GM18861 (cell line): ENCODE measurements around the gene FZD2.
"Not testable (repeated sequence)": the region's sequence is repeated elsewhere in the genome, so short reads cannot be mapped to it uniquely, and the experiment has no call there.

Experiments
- ATAC-seq: cut with Tn5 transposase; IDR thresholded peaks from one replicate; pipeline ENCODE4 v1.9.1; 2021; ENCODE audit not compliant: unreplicated experiment

FZD2 gene

DNA sequence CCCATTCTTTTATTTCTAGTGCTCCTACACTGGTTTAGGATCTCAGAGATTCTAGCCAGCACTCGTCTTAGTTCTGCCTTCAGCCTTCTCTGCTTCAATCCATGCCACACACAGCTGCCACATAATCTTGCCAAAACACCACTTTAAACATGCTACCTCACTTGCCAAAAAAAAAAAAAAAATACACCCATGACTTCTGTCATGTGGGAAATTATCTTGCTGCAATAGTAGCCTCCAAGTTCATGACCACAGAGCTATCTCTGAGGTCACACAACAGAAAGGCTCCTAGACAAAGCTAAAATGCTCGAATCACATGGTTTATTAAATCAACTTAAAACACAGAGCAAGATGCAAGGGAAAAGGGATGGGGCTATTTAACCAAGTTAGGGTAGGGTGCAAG is 18.1 kb downstream of the FZD2 start:
- ATAC-seq, result no peak

DNA sequence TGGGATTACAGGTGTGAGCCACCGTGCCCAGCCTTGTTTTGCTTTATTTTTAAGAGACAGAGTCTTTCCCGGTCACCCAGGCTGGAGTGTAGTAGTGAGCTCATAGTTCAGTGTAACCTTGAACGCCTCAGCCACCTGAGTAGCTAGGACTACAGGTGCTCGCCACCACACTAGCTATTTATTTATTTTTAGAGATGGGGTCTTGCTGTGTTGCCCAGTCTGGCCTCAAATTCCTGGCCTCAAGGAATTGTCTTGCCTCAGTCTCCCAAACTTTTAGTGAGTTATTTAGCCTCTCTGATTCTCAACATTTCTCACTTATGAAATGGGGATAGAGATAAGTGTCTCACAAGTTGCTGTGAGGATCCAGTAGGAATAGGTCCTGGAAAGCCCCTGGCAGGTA is 21.7 kb downstream of the FZD2 start:
- no peak for ATAC-seq

DNA sequence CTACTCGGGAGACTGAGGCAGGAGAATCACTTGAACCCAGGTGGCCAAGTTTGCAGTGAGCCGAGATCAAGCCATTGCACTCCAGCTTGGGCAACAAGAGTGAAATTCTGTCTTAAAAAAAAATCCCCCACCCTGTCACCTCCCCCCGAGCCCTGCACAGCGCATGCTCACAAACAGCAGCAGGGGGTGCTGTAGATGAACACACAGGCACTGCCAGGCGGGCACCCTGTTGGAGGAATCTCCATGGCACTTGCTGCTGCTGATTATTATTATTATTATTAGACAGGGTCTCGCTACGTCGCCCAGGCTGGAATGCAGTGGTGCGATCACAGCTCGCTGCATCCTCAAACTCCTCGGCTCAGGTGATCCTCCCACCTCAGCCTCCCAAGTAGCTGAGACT is 24.6 kb downstream of the FZD2 start:
- no peak for ATAC-seq

DNA sequence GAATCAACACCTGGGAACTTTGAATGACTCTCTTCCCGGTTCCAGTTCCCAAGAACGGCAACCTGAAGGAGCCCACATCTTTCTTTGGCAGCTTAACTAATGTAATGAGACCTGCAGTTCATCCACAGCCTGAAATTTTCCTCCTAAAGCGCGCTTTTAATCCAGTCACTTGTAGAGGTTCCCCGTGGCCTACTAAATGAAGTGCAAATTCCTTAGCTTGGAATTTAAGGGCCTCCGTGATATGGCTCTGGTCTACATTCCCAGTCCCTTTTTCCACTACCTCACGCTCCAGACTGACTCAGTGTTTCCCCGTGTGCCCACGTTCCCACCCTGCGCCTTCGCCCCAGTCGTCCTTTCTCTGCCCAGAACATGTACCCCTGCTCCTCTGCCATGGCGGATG is 27.2 kb downstream of the FZD2 start:
- no peak for ATAC-seq

DNA sequence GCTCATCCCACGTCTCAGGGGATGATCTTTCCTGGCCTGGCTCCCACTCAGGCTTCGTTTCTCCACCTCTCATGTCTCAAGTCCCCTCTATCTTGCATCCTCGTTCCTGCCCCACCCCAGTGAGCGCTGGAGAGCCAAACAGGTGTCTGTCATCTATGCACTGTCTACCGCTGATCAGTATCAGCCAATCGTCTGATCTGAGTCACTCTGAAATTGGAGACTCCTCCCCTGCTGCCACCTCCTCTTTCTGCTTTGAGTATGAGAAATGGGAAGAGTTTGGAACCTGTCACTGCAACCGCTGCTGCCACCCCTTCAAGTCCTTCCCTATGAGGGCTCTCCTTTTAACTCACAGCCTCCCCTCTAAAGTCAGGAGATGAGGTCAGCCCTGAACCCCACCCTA is 28.0 kb downstream of the FZD2 start:
- no peak for ATAC-seq

DNA sequence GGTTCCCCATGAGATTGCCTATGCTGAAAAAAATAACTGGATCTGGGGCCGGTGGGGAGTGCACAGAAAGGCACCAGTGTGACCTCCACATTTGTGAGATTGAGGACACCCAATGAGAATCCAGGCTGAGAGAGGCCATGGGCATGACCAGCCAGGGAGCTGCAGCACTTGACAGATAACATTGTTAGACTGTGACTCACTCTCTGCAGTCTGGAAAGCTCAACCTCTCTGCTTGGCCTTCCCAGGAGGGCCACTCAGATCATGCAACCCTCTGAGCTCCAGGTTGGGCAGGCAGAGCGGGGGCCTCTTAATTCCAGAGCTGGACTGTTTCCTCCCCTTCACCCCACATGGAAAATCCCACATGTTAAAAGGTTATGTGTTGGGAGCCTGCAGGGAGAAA is 30.1 kb downstream of the FZD2 start:
- no peak for ATAC-seq

DNA sequence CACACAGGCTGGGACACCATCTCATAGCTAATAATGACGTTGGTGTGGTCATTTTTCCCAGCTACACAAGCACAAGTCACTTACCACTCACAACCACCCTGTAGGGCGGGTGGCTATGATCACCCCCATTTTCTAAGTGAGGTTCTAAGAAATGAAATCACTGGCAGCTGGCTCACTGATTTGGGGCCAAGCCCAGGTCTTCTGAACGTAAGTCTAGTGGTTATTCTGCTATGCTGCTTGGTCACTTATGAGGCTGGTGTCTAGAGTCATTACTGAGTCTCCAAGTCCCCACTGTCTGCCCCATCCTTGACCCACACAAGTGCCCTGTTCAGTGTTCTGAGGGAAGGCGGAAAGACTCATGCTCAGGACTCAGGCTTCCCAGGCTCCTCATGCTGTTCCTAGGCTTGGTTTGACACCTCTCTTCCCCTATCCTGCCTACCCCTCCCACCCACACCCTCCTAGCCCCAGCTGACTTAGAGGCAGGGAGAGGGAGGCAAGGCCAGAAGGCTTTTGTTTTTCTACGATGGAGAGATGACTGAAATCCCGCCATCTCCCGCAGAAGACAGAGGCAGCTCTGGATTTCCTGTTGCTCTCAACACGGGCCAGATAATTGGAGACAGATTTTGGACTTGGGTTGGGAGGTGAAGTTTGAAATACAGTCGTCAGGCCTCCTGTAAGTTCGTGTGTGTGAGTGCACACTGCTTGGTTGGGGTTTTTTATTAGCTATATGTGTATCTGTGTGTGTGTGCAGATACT is 32.2 kb downstream of the FZD2 start:
- ATAC-seq, result no peak

DNA sequence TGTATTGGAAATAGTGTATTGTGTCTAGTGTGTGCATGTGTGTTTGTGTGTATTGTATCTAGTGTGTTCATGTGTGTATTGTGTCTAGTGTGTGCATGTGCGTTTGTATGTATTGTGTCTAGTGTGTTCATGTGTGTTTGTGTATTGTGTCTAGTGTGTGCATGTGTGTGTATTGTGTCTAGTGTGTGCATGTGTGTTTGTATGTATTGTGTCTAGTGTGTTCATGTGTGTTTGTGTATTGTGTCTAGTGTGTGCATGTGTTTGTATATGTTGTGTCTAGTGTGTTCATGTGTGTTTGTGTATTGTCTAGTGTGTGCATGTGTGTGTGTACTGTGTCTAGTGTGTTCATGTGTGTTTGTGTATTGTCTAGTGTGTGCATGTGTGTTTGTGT is 32.8 kb downstream of the FZD2 start:
- ATAC-seq, result not testable (repeated sequence)

DNA sequence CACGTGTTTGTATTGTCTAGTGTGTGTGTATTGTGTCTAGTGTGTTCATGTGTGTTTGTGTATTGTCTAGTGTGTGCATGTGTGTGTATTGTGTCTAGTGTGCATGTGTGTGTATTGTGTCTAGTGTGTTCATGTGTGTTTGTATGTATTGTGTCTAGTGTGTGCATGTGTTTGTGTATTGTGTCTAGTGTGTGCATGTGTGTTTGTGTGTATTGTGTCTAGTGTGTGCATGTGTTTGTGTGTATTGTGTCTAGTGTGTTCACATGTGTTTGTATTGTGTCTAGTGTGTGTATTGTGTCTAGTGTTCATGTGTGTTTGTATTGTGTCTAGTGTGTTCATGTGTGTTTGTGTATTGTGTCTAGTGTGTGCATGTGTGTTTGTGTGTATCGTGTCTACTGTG is 33.5 kb downstream of the FZD2 start:
- ATAC-seq, result not testable (repeated sequence)

DNA sequence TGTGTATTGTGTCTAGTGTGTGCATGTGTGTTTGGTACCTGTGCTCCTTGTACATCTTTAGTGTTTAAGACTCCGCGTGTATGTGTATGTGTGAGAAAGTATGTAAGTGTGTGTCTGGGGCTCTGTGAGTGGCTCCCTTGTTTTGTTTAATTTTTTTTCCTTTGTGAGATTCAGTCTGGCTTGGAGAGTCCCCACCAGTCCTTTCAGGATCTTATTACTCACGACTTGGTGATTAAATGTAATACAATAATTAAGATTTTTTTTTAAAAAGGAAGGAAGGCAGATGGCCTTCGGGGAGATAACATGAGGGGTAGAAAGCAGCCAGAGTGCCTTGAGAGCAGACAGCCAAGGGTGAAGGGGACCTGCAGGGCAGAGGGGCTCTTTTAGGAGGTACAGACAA is 33.9 kb downstream of the FZD2 start:
- ATAC-seq, result no peak

DNA sequence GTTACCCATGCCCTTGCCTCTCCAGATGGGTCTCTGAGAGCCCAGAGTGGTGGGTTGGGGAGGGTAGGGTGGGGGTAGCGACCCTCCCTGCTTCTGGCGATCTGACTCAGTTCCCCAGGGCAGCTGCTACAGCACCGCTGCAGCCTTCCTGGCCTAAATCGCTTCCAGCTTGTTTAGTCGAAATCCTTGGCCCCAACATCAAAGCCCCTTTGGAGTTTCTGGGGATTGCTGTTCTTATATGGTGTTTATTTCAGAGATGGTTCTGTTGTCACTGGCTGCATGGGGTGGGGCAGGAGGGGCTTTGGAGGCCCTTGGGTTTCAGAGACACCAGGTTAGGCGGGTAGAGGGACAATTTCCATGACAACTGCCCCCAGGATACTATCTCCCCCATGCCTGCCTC is 35.9 kb downstream of the FZD2 start:
- ATAC-seq, result no peak

DNA sequence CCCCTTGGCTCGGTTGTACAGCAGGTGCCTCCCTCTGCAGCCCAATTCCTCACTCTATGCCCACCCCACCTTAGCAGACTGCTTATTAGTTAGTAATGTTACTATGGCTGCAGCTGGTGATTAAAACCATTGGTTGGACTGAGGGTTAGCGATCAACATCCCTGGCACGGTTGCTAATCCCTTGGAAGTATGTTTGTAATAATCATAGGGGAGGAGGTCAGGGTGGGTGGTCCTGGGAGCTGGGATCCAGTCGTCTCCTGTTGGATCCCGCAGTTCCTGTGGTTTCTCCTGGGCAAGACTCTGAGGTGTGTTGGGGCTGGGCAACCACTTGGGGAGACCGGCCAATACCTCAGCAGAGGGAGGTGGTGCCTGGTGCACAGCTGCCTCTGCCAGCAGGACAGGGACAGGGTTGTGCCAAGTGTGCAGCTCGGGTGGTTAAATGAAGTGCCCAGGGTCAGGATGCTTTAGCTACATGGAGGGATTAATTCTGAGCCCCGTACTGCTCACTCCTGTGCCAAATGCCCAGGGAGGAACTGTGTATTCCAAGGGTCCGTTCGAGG is 38.0 kb downstream of the FZD2 start:
- ATAC-seq, result no peak

DNA sequence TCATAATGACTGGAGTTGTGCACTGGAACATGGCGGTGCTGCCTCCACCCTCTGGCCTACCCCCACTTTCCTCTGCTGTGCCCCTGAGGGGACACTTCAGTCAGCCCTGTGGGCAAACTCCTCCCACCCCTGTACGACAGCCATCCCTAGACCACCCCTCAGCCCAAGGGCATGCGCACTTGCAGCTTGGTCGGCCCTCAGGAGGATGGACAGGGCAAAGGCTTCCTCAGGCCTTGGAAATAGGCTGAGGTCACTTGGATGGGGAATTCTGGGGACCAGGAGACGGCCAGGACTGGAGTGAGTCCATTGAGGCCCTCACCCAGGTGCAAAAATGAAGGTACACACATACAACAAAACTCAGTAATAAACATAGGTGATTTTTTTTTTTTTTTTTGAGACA is 41.0 kb downstream of the FZD2 start:
- no peak for ATAC-seq

DNA sequence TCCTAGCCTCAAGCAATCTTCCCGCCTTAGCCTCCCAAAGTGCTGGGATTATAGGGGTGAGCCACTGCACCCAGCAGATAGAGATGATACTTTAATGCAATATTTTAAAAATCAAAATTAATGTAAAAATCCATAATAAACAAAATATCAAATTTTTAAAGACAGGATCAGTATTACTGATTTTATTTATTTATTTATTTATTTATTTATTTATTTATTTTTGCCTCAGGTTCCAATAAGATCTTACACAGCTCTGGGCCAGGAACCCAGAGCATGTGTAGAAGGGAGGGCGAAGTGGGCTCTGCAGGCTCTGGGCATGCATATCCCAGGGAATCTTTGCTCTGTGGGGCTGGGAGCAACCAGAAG is 41.6 kb downstream of the FZD2 start:
- no peak for ATAC-seq

DNA sequence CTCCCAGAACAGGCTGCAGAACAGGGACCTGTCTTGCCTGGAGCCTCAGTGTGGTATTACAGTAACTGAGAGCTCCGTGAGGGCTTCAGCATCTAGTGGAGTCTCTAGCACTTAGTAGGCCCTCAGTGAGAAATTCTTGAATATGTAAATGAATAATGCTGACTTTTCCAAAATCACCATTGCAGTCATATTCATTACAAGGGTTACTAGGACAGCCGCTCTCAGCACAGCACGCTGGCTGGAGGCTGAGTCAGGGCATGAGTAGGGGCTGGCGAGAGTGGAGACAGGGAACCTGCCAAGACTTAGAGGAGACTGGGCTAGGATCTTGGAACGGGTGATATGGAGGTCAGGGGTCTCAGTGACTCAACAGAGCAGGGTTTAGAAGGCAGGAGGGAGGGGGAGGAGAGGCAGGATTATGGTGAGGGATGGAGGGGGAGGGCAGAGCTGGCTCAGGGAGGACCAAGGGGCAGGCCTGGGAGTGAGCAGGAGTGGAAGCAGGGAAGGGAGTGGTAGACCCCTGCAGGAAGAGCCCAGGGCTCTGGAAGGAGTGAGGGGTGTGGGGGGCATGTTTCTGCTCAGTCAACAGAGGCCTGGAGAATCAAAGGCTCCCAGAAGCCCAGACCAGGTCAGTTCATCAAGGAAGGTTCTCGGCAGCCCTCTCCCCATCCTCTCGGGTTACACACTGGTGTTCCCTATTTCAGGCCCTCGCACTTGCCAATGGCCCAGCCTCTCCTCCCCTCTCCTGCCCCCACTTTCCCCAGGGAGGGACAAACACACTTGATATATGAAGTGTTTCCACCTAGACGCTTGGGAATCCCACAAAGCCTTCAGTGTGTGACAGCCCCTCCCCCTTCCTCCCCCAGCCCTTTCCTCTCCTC is 42.3 kb downstream of the FZD2 start:
- no peak for ATAC-seq

DNA sequence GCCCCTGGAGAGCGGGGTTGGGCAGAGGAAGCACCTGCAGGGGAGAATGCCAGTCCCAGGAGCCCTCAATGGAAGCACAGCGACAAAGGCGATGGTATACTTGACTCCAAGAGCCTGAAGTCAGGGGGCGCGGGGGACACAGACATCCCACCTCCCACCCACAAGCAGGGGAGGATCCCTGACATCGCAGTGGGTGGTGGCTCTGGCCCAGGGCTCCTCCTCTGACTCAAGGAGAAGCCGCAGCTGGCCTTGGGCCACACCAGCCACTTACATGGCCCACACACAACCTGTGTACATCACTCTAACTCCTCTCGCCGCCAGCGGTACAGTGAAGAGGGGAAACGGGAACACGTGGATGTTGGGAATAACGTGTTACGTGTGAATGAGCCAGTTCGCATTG is 44.3 kb downstream of the FZD2 start:
- no peak for ATAC-seq

DNA sequence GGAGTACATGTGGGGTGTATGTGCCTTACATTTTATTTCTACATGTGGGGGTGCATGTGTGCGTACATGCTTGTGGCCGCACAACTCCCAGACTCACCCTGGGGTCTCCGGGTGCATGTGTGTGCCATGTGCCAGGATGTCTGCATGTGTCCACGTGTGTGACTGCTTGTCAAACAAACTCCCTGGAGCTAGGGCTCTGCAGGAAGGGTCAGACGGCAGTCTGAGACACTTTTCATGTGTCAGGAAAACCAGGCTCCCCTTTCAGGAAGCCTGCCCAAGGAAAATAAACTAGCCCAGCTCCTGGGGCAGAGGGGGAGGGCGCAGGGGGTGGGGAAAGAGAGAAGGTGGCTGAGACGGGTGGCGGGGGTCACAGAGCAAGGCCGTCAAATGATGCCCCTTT is 44.7 kb downstream of the FZD2 start:
- no peak for ATAC-seq

DNA sequence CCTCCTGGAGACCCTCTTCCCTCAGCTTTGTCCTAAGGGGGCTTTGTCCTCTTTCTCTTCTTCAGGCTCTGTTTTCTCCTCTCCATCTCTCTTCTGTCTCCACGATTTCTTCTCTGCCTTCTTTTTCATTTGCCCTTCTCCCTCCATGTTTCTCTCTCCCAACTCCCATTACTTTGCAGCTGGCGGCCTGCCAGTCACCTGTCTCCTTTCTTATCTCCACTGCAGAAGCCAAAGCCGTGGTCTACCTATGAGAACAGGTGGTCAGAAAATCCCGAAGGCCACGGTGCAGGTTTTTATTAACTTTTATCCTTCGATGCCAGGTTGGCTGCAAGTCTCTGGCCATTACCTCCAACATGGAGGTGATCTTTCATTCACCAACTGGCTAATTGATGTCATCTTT is 45.1 kb downstream of the FZD2 start:
- ATAC-seq, result no peak

DNA sequence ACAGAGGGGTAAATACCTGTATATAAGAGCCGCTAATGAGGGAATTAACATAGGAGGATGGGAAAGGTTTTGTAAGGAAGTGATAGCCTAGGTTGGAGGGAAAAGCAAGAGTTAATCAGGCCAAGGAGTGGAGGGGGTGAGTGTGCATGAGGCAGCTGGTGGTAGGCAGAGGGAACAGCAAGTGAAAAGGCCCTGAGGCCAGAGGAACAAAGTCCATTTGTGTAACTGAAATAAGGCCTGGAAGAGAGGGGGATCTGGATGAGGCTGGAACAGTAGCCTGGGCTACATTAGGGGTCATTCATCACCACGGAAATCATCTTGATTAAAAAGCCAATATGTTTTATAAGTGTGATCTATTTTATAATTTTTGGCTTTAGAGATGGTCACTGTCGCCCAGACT is 45.7 kb downstream of the FZD2 start:
- no peak for ATAC-seq

DNA sequence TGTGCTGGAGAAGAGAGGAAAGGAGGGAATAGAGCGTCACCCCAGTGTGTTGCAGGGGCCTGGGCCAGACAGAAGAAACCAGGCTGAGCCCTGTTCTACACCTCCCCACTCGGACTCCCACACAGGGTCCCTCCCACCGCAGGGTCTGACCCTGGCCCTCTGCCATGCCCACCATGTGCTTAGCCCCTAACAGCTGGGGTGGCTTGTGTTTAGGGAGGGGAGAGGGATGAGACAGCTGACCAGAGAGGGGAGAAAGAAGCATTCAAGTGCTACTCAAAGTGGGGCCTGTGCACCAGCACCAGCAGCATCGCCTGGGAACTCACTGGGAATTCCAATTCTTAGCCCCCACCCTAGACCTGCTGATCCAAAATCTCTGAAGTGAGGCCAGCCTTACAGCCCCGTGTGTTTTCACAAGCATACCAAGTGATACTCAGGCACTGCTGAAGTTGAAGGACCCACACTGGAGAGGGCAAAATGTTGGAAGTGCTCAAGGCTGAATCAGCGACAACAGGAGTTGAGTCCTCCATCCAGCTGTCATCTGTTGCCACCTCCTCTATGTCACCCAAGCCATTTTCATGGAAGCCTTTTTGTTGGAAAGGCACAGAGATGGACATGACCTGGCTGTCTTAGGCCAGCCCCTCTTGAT is 47.0 kb downstream of the FZD2 start:
- no peak for ATAC-seq

DNA sequence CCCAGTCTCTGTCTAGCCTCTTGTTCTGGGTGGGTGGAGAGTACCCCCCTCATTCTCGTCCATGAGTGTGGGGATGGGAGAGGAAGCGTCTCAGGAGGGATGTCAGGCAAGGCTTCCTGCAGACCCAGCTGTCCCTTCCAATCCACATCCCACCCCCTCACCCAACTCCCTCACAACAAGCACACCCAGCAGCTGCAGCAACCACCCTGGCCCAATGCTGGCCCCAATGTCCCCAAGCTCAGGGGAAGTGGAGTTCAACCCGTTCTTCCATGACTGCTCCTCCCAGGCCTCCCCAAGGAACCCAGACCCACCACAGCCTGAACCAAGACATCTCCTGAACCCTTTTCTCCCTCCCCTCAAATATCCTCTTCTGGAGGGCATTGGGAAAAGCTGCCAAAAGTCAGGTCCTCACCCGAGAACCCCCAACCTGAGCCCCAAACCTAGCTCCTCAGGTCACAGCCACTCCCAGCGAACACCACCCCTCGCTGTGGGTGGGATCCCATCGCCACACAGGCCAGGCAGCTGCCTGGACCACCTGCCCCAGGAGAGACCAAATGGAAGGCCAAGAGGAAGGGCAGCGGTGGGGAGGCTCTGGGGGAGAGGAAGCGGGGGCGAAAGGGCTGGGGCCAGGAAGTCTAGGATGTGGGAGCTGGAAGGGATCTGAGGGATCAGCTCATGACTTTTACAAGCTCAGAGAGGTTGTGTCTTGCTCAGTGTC is 47.6 kb downstream of the FZD2 start:
- ATAC-seq, result no peak
